Activated naive CD8-positive, alpha-beta T cell treated with anti-CD3 and anti-CD28 coated beads for 36 hours (primary cell): ENCODE results near the gene IFT27. TPM values are rescaled to one million over a fixed set of nuclear protein-coding genes. Genes with fewer than 3 reads are reported as not detected.

Source experiments
- DNase-seq: peaks from one replicate; pipeline ENCODE4 v3.0.0; 2021
- H3K27ac Mint-ChIP-seq: one replicate; pipeline ENCODE4 v1.8.0; 2022; ENCODE audit warnings: mild to moderate bottlenecking, moderate library complexity, mixed read lengths
- H3K27me3 Mint-ChIP-seq: one replicate; pipeline ENCODE4 v1.8.0; 2022; ENCODE audit warnings: mild to moderate bottlenecking, mixed read lengths
- H3K36me3 Mint-ChIP-seq: one replicate; pipeline ENCODE4 v1.8.0; 2021; ENCODE audit warnings: mild to moderate bottlenecking, mixed read lengths
- H3K4me1 Mint-ChIP-seq: one replicate; pipeline ENCODE4 v1.8.0; 2021; ENCODE audit warnings: mixed read lengths
- H3K4me3 Mint-ChIP-seq: one replicate; pipeline ENCODE4 v1.8.0; 2022; ENCODE audit warnings: mild to moderate bottlenecking, moderate library complexity, mixed read lengths
- H3K9me3 Mint-ChIP-seq: one replicate; pipeline ENCODE4 v1.8.0; 2022; ENCODE audit warnings: mixed read lengths
- total RNA-seq, 2 experiments: library from RNA; stranded (reverse); gene quantifications; one replicate each; pipeline ENCODE4 v1.2.3, GENCODE V29; 2021

The IFT27 gene
- total RNA-seq, 2 experiments from 2014 or later: 17.3 to 18.2 TPM

GRCh38 chr22:36808721-36809344 lies 32.9 kb upstream of the IFT27 start:
- Mint-ChIP-seq H3K9me3 (no peaks in the 10 kb centered on the region), H3K36me3 (no peaks in the 10 kb centered on the region), H3K4me1 (peaks cover 16% of the 10 kb centered on the region), H3K4me3 (no peak overlapping the region), H3K27me3 (peaks cover 13% of the 10 kb centered on the region), H3K27ac (no peak overlapping the region)
- no peak for DNase-seq

- no peaks in the 10 kb centered on the region for H3K9me3 Mint-ChIP-seq
- H3K27ac Mint-ChIP-seq: no peak overlapping the region
- H3K27me3 Mint-ChIP-seq: peaks cover 1% of the 10 kb centered on the region
- H3K36me3 Mint-ChIP-seq: no peaks in the 10 kb centered on the region
- peaks cover 16% of the 10 kb centered on the region for H3K4me1 Mint-ChIP-seq
- DNase-seq: no peak
- no peak overlapping the region for H3K4me3 Mint-ChIP-seq
These were observed 31.7 kb upstream of the IFT27 start for GRCh38 chr22:36807627-36808026.

GRCh38 chr22:36806835-36807234 lies 30.9 kb upstream of the IFT27 start:
- Mint-ChIP-seq H3K36me3 (no peaks in the 10 kb centered on the region), H3K9me3 (no peaks in the 10 kb centered on the region), H3K4me3 (no peak overlapping the region), H3K27ac (no peak overlapping the region), H3K4me1 (peaks cover 16% of the 10 kb centered on the region), H3K27me3 (no peaks in the 10 kb centered on the region)
- DNase-seq: no peak

- peaks cover 8% of the 10 kb centered on the region for H3K4me1 Mint-ChIP-seq
- H3K27me3 Mint-ChIP-seq: no peaks in the 10 kb centered on the region
These were observed 27.4 kb upstream of the IFT27 start for GRCh38 chr22:36803358-36803757.

GRCh38 chr22:36798674-36799066 lies 22.8 kb upstream of the IFT27 start:
- H3K4me3 Mint-ChIP-seq: no peak overlapping the region
- no peaks in the 10 kb centered on the region for H3K36me3 Mint-ChIP-seq
- no peak for DNase-seq
- H3K4me1 Mint-ChIP-seq: no peaks in the 10 kb centered on the region
- H3K9me3 Mint-ChIP-seq: no peaks in the 10 kb centered on the region
- no peak overlapping the region for H3K27ac Mint-ChIP-seq
- H3K27me3 Mint-ChIP-seq: no peaks in the 10 kb centered on the region

More at GRCh38 chr22:36803358-36803757, 27.4 kb upstream of the IFT27 start:
- H3K9me3 Mint-ChIP-seq: no peaks in the 10 kb centered on the region
- no peak for DNase-seq
- no peak overlapping the region for H3K4me3 Mint-ChIP-seq
- no peak overlapping the region for H3K27ac Mint-ChIP-seq
- H3K36me3 Mint-ChIP-seq: no peaks in the 10 kb centered on the region

GRCh38 chr22:36797911-36798673 lies 22.2 kb upstream of the IFT27 start:
- Mint-ChIP-seq H3K36me3 (no peaks in the 10 kb centered on the region), H3K4me1 (no peaks in the 10 kb centered on the region), H3K9me3 (no peaks in the 10 kb centered on the region), H3K27me3 (no peaks in the 10 kb centered on the region), H3K4me3 (no peak overlapping the region), H3K27ac (no peak overlapping the region)
- DNase-seq: no peak

- Mint-ChIP-seq H3K9me3 (no peaks in the 10 kb centered on the region), H3K36me3 (no peaks in the 10 kb centered on the region), H3K4me1 (no peaks in the 10 kb centered on the region), H3K27ac (no peak overlapping the region), H3K4me3 (no peak overlapping the region), H3K27me3 (no peaks in the 10 kb centered on the region)
- no peak for DNase-seq
These were observed 21.5 kb upstream of the IFT27 start for GRCh38 chr22:36797374-36797773.

- H3K27me3 Mint-ChIP-seq: no peaks in the 10 kb centered on the region
- no peaks in the 10 kb centered on the region for H3K36me3 Mint-ChIP-seq
- H3K27ac Mint-ChIP-seq: no peak overlapping the region
- no peaks in the 10 kb centered on the region for H3K4me1 Mint-ChIP-seq
- H3K4me3 Mint-ChIP-seq: no peak overlapping the region
- no peaks in the 10 kb centered on the region for H3K9me3 Mint-ChIP-seq
- no peak for DNase-seq
These were observed 20.7 kb upstream of the IFT27 start for GRCh38 chr22:36796552-36797175.

- Mint-ChIP-seq H3K4me3 (no peak overlapping the region), H3K27ac (no peak overlapping the region), H3K36me3 (no peaks in the 10 kb centered on the region), H3K9me3 (no peaks in the 10 kb centered on the region), H3K27me3 (no peaks in the 10 kb centered on the region), H3K4me1 (peaks cover 6% of the 10 kb centered on the region)
- no peak for DNase-seq
These were observed 19.7 kb upstream of the IFT27 start for GRCh38 chr22:36795633-36796032.

- H3K4me3 Mint-ChIP-seq: no peak overlapping the region
- no peaks in the 10 kb centered on the region for H3K36me3 Mint-ChIP-seq
- H3K27ac Mint-ChIP-seq: no peak overlapping the region
- H3K27me3 Mint-ChIP-seq: no peaks in the 10 kb centered on the region
- DNase-seq: peak; percentile 36
- peaks cover 7% of the 10 kb centered on the region for H3K4me1 Mint-ChIP-seq
- no peaks in the 10 kb centered on the region for H3K9me3 Mint-ChIP-seq
These were observed 14.7 kb upstream of the IFT27 start for GRCh38 chr22:36790648-36791047.

GRCh38 chr22:36787204-36787988 lies 11.5 kb upstream of the IFT27 start:
- no peak for DNase-seq
- Mint-ChIP-seq H3K27me3 (peaks cover 10% of the 10 kb centered on the region), H3K36me3 (no peaks in the 10 kb centered on the region), H3K9me3 (no peaks in the 10 kb centered on the region), H3K4me3 (no peak overlapping the region), H3K4me1 (peaks cover 12% of the 10 kb centered on the region), H3K27ac (no peak overlapping the region)

GRCh38 chr22:36783743-36784142 lies 7.8 kb upstream of the IFT27 start:
- Mint-ChIP-seq H3K4me1 (peaks cover 21% of the 10 kb centered on the region), H3K36me3 (no peaks in the 10 kb centered on the region), H3K4me3 (no peak overlapping the region), H3K9me3 (no peaks in the 10 kb centered on the region), H3K27me3 (peaks cover 11% of the 10 kb centered on the region), H3K27ac (no peak overlapping the region)
- no peak for DNase-seq

GRCh38 chr22:36781656-36782627 lies 6.0 kb upstream of the IFT27 start:
- H3K9me3 Mint-ChIP-seq: no peaks in the 10 kb centered on the region
- no peaks in the 10 kb centered on the region for H3K36me3 Mint-ChIP-seq

GRCh38 chr22:36778020-36778419 lies 2.1 kb upstream of the IFT27 start:
- Mint-ChIP-seq H3K4me1 (peaks cover 46% of the 10 kb centered on the region), H3K36me3 (no peaks in the 10 kb centered on the region), H3K27me3 (peaks cover 5% of the 10 kb centered on the region), H3K27ac (peak overlapping the region; percentile 16), H3K9me3 (no peaks in the 10 kb centered on the region), H3K4me3 (no peak overlapping the region)
- no peak for DNase-seq

More at GRCh38 chr22:36781656-36782627, 6.0 kb upstream of the IFT27 start:
- H3K27me3 Mint-ChIP-seq: peaks cover 11% of the 10 kb centered on the region
- peak overlapping the region; percentile 40 for H3K4me3 Mint-ChIP-seq
- peak; percentile 90 for DNase-seq
- H3K4me1 Mint-ChIP-seq: peaks cover 34% of the 10 kb centered on the region
- H3K27ac Mint-ChIP-seq: peak overlapping the region; percentile 89
